Liver (tissue), 9 donors: Measurements from ENCODE around the gene KRT85. TPM values are rescaled to one million over a fixed set of nuclear protein-coding genes. Genes with fewer than 3 reads are reported as not detected.
A peak's percentile ranks its signal among the peaks of the same experiment; 100 is the strongest.

Experiments used
- DNase-seq: peaks from one replicate; pipeline ENCODE4 v3.0.0-alpha.2; 2017; ENCODE audit warnings: low spot score
- H3K27ac ChIP-seq, 2 donors: one replicate each; pipeline ENCODE4 v1.7.0; 2013; ENCODE audit warnings: inconsistent platforms in 2 of 2, low read length in 2 of 2, control low read depth in 1 of 2, low read depth in 1 of 2, mild to moderate bottlenecking in 1 of 2
- H3K27me3 ChIP-seq, 4 donors: one replicate each; pipeline versions ENCODE4 v1.6.1 to v1.7.0; 2013; ENCODE audit warnings: low read length in 3 of 4, inconsistent platforms in 1 of 4, mild to moderate bottlenecking in 1 of 4, moderate library complexity in 1 of 4; ENCODE audit not compliant: control insufficient read depth in 4 of 4, insufficient read depth in 4 of 4
- H3K36me3 ChIP-seq, 4 donors: one replicate each; pipeline versions ENCODE4 v1.6.1 to v1.7.0; 2013; ENCODE audit warnings: low read length in 3 of 4, mild to moderate bottlenecking in 3 of 4, low read depth in 1 of 4, moderate library complexity in 1 of 4; ENCODE audit not compliant: control insufficient read depth in 4 of 4, insufficient read depth in 3 of 4
- H3K4me1 ChIP-seq, 4 donors: one replicate each; pipeline versions ENCODE4 v1.6.1 to v1.7.0; 2013; ENCODE audit warnings: low read length in 3 of 4, mild to moderate bottlenecking in 3 of 4, moderate library complexity in 1 of 4; ENCODE audit not compliant: control insufficient read depth in 4 of 4, insufficient read depth in 4 of 4
- H3K4me3 ChIP-seq, 3 donors: one replicate each; pipeline versions ENCODE4 v1.6.1 to v1.7.0; 2013; ENCODE audit warnings: low read length in 3 of 3, control low read depth in 1 of 3, low read depth in 1 of 3, mild to moderate bottlenecking in 1 of 3
- H3K9ac ChIP-seq, 2 donors: one replicate each; pipeline ENCODE4 v1.7.0; 2013; ENCODE audit warnings: low read length in 2 of 2, mild to moderate bottlenecking in 2 of 2, moderate library complexity in 2 of 2, control low read depth in 1 of 2, low read depth in 1 of 2
- H3K9me3 ChIP-seq, 4 donors: one replicate each; pipeline versions ENCODE4 v1.6.1 to v1.7.0; 2013; ENCODE audit warnings: low read length in 3 of 4; ENCODE audit not compliant: control insufficient read depth in 4 of 4
- EGR1 ChIP-seq, 2 donors: IDR thresholded peaks; 2 replicates each; pipeline ENCODE4 v1.6.1; 2016 to 2018; ENCODE audit warnings: antibody characterized with exemption in 2 of 2, low read depth in 2 of 2
- FOXA1 ChIP-seq: IDR thresholded peaks from 2 replicates; pipeline ENCODE4 v1.6.1; 2016; ENCODE audit warnings: antibody characterized with exemption
- FOXA2 ChIP-seq: IDR thresholded peaks from 2 replicates; pipeline ENCODE4 v1.6.1; 2016; ENCODE audit warnings: antibody characterized with exemption
- GABPA ChIP-seq, 2 donors: IDR thresholded peaks in 1 of 2; conservative IDR thresholded peaks in 1 of 2; 2 replicates each; pipeline ENCODE4 v1.6.1; 2016; ENCODE audit warnings: antibody characterized with exemption in 2 of 2, mild to moderate bottlenecking in 1 of 2, moderate library complexity in 1 of 2
- HNF4A ChIP-seq, 2 donors: conservative IDR thresholded peaks; 2 replicates each; pipeline ENCODE4 v1.6.1; 2016; ENCODE audit warnings: antibody characterized with exemption in 2 of 2, mild to moderate bottlenecking in 2 of 2
- HNF4G ChIP-seq: IDR thresholded peaks from 2 replicates; pipeline ENCODE4 v1.6.1; 2016; ENCODE audit warnings: antibody characterized with exemption
- JUND ChIP-seq, 2 donors: IDR thresholded peaks; 2 replicates each; pipeline ENCODE4 v1.6.1; 2016; ENCODE audit warnings: antibody characterized with exemption in 2 of 2
- RAD21 ChIP-seq, 2 donors: IDR thresholded peaks; 2 replicates each; pipeline ENCODE4 v1.6.1; 2016; ENCODE audit warnings: antibody characterized with exemption in 2 of 2, mild to moderate bottlenecking in 2 of 2
- RXRA ChIP-seq, 2 donors: IDR thresholded peaks; 2 replicates each; pipeline ENCODE4 v1.6.1; 2017 to 2018; ENCODE audit warnings: antibody characterized with exemption in 2 of 2, mild to moderate bottlenecking in 1 of 2
- SP1 ChIP-seq: IDR thresholded peaks from 2 replicates; pipeline ENCODE4 v1.6.1; 2018; ENCODE audit warnings: antibody characterized with exemption, mild to moderate bottlenecking
- YY1 ChIP-seq: IDR thresholded peaks from 2 replicates; pipeline ENCODE4 v1.6.1; 2016; ENCODE audit warnings: antibody characterized with exemption, mild to moderate bottlenecking
- WGBS: extraction: QIAGEN DNeasy Blood & Tissue Kit; methylation state at CpG from one replicate; pipeline ENCODE4 v1.1.7; 2013; 5-methylcytosine and 5-hydroxymethylcytosine counted together
- polyA plus RNA-seq, 2 donors: library from polyadenylated mRNA; stranded (reverse) in 1 of 2; unstranded in 1 of 2; fragments of 200-250 nt in 1 of 2; fragments of >200 nt in 1 of 2; fragmentation: Nextera tagmentation in 1 of 2; extraction: Ambion mirVana in 1 of 2; gene quantifications; one replicate each; pipeline versions ENCODE4 v1.2.1 to v1.2.3, GENCODE V29; 2013 to 2015
- total RNA-seq, 2 donors: library from RNA; depleted of rRNA; stranded (reverse); fragments of >200 nt; gene quantifications; one replicate each; pipeline ENCODE4 v1.2.3, GENCODE V29; 2014
- TF ChIP-seq, protein P1 (sequence below): fragments of 150-350 bp; IDR thresholded peaks from 2 replicates; pipeline ENCODE4 v1.5.1; 2017; ENCODE audit warnings: improper control_type of control experiment, low read depth, low read length; ENCODE audit not compliant: missing input control
- TF ChIP-seq, protein P2 (sequence below): IDR thresholded peaks from 2 replicates; pipeline ENCODE4 v1.6.1; 2016; ENCODE audit warnings: antibody characterized with exemption
- TF ChIP-seq, protein P3 (sequence below): IDR thresholded peaks from 2 replicates; pipeline ENCODE4 v1.6.1; 2016; ENCODE audit warnings: antibody characterized with exemption
- TF ChIP-seq, protein P4 (sequence below): IDR thresholded peaks from 2 replicates; pipeline ENCODE4 v1.6.1; 2016; ENCODE audit warnings: antibody characterized with exemption, mild to moderate bottlenecking
- donor health status: healthy.
- donor health status: healthy.
- donor health status: healthy.
- donor health status: healthy.
- donor health status: healthy.

Gene KRT85
- total and polyA plus RNA-seq, 4 donors: not detected

DNA sequence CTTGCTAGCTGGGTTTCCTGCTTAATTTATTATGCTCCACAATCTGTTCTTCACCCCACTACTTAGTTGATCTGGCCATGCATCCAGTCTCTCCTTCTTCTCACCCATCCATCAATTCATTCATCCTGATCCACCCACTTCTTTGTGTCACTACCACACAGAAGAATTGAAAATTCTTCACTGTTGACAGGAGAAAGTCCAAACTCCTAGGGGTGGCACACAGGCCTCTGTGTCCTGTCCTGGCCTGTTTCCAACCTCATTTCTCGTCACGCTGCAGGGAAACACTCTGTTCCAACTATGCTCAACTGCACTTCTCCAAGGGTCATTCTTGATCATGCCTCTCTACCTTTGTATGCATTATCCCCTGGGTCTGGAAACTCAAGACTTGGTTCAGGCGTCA, 35.4 kb downstream of the KRT85 start:
- Histone ChIP-seq H3K4me3 (no peak overlapping the region), H3K9ac (no peak overlapping the region), H3K9me3 (no peaks in the 10 kb centered on the region), H3K27me3 (no peaks in the 10 kb centered on the region), H3K27ac (no peak overlapping the region), H3K36me3 (no peaks in the 10 kb centered on the region), H3K4me1 (peaks cover 0 to 36% (median 24%) of the 10 kb centered on the region in 4 donors)
- TF ChIP-seq JUND (IDR thresholded peaks at IDR 0.05) (no peak), RXRA (IDR thresholded peaks at IDR 0.05) (peak; percentile 16 to 61), RAD21 (IDR thresholded peaks at IDR 0.05) (no peak), HNF4A (conservative IDR thresholded peaks at IDR 0.05) (peak; percentile 72 to 76), EGR1 (IDR thresholded peaks at IDR 0.05; ENCODE audit: low read depth in 2 of 2) (no peak), FOXA1 (no peak), HNF4G (peak; percentile 23), SP1 (peak; percentile 52)
- TF ChIP-seq, protein P1, sequence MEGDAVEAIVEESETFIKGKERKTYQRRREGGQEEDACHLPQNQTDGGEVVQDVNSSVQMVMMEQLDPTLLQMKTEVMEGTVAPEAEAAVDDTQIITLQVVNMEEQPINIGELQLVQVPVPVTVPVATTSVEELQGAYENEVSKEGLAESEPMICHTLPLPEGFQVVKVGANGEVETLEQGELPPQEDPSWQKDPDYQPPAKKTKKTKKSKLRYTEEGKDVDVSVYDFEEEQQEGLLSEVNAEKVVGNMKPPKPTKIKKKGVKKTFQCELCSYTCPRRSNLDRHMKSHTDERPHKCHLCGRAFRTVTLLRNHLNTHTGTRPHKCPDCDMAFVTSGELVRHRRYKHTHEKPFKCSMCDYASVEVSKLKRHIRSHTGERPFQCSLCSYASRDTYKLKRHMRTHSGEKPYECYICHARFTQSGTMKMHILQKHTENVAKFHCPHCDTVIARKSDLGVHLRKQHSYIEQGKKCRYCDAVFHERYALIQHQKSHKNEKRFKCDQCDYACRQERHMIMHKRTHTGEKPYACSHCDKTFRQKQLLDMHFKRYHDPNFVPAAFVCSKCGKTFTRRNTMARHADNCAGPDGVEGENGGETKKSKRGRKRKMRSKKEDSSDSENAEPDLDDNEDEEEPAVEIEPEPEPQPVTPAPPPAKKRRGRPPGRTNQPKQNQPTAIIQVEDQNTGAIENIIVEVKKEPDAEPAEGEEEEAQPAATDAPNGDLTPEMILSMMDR: no peak
- TF ChIP-seq, protein P2, sequence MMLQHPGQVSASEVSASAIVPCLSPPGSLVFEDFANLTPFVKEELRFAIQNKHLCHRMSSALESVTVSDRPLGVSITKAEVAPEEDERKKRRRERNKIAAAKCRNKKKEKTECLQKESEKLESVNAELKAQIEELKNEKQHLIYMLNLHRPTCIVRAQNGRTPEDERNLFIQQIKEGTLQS: no peak
- TF ChIP-seq, protein P3, sequence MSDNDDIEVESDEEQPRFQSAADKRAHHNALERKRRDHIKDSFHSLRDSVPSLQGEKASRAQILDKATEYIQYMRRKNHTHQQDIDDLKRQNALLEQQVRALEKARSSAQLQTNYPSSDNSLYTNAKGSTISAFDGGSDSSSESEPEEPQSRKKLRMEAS: no peak
- TF ChIP-seq, protein P4, sequence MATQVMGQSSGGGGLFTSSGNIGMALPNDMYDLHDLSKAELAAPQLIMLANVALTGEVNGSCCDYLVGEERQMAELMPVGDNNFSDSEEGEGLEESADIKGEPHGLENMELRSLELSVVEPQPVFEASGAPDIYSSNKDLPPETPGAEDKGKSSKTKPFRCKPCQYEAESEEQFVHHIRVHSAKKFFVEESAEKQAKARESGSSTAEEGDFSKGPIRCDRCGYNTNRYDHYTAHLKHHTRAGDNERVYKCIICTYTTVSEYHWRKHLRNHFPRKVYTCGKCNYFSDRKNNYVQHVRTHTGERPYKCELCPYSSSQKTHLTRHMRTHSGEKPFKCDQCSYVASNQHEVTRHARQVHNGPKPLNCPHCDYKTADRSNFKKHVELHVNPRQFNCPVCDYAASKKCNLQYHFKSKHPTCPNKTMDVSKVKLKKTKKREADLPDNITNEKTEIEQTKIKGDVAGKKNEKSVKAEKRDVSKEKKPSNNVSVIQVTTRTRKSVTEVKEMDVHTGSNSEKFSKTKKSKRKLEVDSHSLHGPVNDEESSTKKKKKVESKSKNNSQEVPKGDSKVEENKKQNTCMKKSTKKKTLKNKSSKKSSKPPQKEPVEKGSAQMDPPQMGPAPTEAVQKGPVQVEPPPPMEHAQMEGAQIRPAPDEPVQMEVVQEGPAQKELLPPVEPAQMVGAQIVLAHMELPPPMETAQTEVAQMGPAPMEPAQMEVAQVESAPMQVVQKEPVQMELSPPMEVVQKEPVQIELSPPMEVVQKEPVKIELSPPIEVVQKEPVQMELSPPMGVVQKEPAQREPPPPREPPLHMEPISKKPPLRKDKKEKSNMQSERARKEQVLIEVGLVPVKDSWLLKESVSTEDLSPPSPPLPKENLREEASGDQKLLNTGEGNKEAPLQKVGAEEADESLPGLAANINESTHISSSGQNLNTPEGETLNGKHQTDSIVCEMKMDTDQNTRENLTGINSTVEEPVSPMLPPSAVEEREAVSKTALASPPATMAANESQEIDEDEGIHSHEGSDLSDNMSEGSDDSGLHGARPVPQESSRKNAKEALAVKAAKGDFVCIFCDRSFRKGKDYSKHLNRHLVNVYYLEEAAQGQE: no peak
- no peak for DNase-seq
- WGBS: 49% methylated on average over 3 of the region's 3 CpGs

DNA sequence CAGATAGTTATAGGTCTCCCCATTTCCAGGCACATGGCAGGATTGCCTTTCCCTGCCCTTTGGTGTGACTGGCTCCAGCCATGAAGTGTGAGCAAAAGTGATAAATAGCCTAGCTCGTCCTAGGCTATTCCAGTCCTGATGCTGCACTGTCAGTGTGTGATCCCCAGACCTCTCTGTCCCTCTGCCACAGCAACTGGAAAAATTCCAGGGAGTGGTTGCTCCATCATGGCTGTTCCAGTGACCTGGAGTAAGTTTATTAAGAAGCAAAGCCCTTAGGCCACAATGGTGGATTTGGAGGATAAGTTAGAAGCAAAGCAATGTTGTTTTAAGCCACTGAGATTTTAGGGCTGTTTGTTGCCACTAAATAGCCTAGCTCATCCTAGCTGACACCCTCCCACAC, 36.2 kb downstream of the KRT85 start:
- Histone ChIP-seq H3K27ac (no peak overlapping the region), H3K27me3 (no peaks in the 10 kb centered on the region), H3K9me3 (no peaks in the 10 kb centered on the region), H3K9ac (no peak overlapping the region), H3K4me1 (peaks cover 0 to 36% (median 24%) of the 10 kb centered on the region in 4 donors), H3K36me3 (no peaks in the 10 kb centered on the region), H3K4me3 (no peak overlapping the region)
- no peak for DNase-seq
- TF ChIP-seq RXRA (IDR thresholded peaks at IDR 0.05) (peak in 1 of 2 donors; percentile 16), GABPA (IDR thresholded peaks at IDR 0.05 in 1 of 2, conservative IDR thresholded peaks at IDR 0.05 in 1 of 2) (no peak), SP1 (no peak), YY1 (no peak), FOXA2 (no peak), HNF4A (conservative IDR thresholded peaks at IDR 0.05) (peak in 1 of 2 donors; percentile 6), RAD21 (IDR thresholded peaks at IDR 0.05) (no peak), JUND (IDR thresholded peaks at IDR 0.05) (no peak)
- TF ChIP-seq, protein P3: no peak
- WGBS: 54% methylated on average over 1 of the region's 1 CpG
